H1 (cell line): ENCODE measurements around the gene FERMT1. TPM values are rescaled to one million over a fixed set of nuclear protein-coding genes. Genes with fewer than 3 reads are reported as not detected.

Experiments used
- ASH2L ChIP-seq: fragments of 200-600, 300-600 bp; sonication (generic); IDR thresholded peaks from one replicate; pipeline ENCODE4 v1.7.1; 2017; ENCODE audit warnings: low read length
- HDAC2 ChIP-seq, 2 experiments: fragments of 300-600 bp in 1 of 2; sonication (generic) in 1 of 2; IDR thresholded peaks; 2 replicates each; pipeline ENCODE4 v1.6.1; 2011 to 2012; ENCODE audit warnings: low read depth in 2 of 2, low read length in 2 of 2, mild to moderate bottlenecking in 2 of 2, moderate library complexity in 2 of 2, borderline replicate concordance in 1 of 2, inconsistent platforms in 1 of 2
- JUN ChIP-seq: IDR thresholded peaks from 2 replicates; pipeline ENCODE4 v1.6.1; 2011; ENCODE audit warnings: low read depth, mild to moderate bottlenecking, improper control_type of control experiment, low read length
- MAFK ChIP-seq: IDR thresholded peaks from 2 replicates; pipeline ENCODE4 v1.6.1; 2012; ENCODE audit warnings: low read depth, mild to moderate bottlenecking, improper control_type of control experiment, low read length
- NANOG ChIP-seq: IDR thresholded peaks from 2 replicates; pipeline ENCODE4 v1.6.1; 2011; ENCODE audit warnings: low read length, low read depth, mild to moderate bottlenecking, inconsistent platforms; ENCODE audit not compliant: insufficient read depth, poor library complexity, severe bottlenecking
- RNF2 ChIP-seq: fragments of 200-900, 300-1000 bp; sonication (generic); IDR thresholded peaks from 2 replicates; pipeline ENCODE4 v1.7.1; 2016; ENCODE audit warnings: borderline replicate concordance, low read depth, mild to moderate bottlenecking, antibody characterized with exemption, low read length; ENCODE audit not compliant: poor library complexity, severe bottlenecking; ENCODE audit errors: missing control alignments
- polyA plus RNA-seq, 7 experiments: library from polyadenylated mRNA; depleted of rRNA in 3 of 7; stranded (reverse) in 5 of 7; unstranded in 2 of 7; fragments of >200 nt in 5 of 7; fragments of 200-250 nt in 2 of 7; gene quantifications; 1 replicate in 5 of 7; 2 replicates in 1 of 7; 4 replicates in 1 of 7; pipeline versions ENCODE4 v1.2.1 to v1.2.3, GENCODE V29; 2011 to 2013; ENCODE audit warnings: missing spikeins in 2 of 7, mixed read lengths in 2 of 7
- total RNA-seq: library from RNA; stranded (reverse); fragmentation: NEBNext Ultra II Directional; extraction: Animal tissue kit (Norgen Biotek cat#: 25700); gene quantifications from 2 replicates; pipeline ENCODE4 v1.2.1, GENCODE V29; 2021
- TF ChIP-seq, protein P1 (sequence below): fragments of 300-600 bp; sonication (generic); IDR thresholded peaks from 2 replicates; pipeline ENCODE4 v1.7.1; 2012; ENCODE audit warnings: low read length, moderate library complexity, mild to moderate bottlenecking, inconsistent platforms; ENCODE audit not compliant: insufficient replicate concordance
- TF ChIP-seq, protein P2 (sequence below): IDR thresholded peaks from 2 replicates; pipeline ENCODE4 v1.6.1; 2012; ENCODE audit warnings: inconsistent platforms

Gene FERMT1
- total and polyA plus RNA-seq, 2 of the 8 experiments (the other 6 are each of a cell fraction or from before 2014, with no cell fraction given), result 4.2 to 17.8 TPM

DNA sequence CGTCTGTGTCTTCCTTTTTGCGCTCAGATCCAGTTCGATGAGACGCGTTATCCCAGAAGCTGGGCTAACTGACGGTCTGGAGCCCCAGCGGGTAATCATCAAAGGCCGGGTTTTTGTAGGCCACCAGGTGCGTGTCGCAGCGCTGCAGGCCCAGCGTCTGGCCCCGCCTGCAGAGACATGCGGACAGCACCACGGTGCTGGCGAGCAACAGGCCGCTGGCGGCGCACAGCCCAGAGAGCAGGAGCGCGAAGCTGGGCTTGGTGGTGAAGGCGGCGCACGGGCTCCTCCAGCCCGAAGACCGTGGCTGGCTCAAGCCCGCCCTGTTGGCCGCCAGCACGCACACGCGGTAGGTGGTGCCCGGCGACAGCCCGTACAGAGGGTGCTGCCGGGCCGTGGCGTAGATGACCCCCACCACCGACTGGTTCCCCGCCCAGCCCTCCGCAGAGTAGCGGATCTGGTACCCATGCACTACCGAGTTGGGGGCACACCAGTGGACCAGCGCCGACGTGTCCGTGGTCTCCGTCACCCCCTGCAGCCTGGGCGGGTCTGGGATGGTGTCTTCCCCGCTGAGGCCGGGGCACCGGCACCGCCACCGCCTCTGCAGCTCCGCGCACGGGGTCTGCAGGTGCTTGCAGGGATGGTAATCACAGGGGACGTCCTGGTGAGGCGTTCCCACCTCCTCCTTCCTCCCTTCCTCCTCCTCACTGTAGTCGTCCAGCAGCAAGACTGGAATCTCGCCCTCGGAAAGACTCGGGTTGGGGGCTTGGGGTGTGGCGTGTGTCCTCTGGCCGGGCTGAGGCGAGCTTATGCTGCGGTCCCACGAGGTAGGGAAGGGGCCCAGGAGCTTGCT is 81.6 kb downstream of the FERMT1 start (continued):
- TF ChIP-seq, protein P1, sequence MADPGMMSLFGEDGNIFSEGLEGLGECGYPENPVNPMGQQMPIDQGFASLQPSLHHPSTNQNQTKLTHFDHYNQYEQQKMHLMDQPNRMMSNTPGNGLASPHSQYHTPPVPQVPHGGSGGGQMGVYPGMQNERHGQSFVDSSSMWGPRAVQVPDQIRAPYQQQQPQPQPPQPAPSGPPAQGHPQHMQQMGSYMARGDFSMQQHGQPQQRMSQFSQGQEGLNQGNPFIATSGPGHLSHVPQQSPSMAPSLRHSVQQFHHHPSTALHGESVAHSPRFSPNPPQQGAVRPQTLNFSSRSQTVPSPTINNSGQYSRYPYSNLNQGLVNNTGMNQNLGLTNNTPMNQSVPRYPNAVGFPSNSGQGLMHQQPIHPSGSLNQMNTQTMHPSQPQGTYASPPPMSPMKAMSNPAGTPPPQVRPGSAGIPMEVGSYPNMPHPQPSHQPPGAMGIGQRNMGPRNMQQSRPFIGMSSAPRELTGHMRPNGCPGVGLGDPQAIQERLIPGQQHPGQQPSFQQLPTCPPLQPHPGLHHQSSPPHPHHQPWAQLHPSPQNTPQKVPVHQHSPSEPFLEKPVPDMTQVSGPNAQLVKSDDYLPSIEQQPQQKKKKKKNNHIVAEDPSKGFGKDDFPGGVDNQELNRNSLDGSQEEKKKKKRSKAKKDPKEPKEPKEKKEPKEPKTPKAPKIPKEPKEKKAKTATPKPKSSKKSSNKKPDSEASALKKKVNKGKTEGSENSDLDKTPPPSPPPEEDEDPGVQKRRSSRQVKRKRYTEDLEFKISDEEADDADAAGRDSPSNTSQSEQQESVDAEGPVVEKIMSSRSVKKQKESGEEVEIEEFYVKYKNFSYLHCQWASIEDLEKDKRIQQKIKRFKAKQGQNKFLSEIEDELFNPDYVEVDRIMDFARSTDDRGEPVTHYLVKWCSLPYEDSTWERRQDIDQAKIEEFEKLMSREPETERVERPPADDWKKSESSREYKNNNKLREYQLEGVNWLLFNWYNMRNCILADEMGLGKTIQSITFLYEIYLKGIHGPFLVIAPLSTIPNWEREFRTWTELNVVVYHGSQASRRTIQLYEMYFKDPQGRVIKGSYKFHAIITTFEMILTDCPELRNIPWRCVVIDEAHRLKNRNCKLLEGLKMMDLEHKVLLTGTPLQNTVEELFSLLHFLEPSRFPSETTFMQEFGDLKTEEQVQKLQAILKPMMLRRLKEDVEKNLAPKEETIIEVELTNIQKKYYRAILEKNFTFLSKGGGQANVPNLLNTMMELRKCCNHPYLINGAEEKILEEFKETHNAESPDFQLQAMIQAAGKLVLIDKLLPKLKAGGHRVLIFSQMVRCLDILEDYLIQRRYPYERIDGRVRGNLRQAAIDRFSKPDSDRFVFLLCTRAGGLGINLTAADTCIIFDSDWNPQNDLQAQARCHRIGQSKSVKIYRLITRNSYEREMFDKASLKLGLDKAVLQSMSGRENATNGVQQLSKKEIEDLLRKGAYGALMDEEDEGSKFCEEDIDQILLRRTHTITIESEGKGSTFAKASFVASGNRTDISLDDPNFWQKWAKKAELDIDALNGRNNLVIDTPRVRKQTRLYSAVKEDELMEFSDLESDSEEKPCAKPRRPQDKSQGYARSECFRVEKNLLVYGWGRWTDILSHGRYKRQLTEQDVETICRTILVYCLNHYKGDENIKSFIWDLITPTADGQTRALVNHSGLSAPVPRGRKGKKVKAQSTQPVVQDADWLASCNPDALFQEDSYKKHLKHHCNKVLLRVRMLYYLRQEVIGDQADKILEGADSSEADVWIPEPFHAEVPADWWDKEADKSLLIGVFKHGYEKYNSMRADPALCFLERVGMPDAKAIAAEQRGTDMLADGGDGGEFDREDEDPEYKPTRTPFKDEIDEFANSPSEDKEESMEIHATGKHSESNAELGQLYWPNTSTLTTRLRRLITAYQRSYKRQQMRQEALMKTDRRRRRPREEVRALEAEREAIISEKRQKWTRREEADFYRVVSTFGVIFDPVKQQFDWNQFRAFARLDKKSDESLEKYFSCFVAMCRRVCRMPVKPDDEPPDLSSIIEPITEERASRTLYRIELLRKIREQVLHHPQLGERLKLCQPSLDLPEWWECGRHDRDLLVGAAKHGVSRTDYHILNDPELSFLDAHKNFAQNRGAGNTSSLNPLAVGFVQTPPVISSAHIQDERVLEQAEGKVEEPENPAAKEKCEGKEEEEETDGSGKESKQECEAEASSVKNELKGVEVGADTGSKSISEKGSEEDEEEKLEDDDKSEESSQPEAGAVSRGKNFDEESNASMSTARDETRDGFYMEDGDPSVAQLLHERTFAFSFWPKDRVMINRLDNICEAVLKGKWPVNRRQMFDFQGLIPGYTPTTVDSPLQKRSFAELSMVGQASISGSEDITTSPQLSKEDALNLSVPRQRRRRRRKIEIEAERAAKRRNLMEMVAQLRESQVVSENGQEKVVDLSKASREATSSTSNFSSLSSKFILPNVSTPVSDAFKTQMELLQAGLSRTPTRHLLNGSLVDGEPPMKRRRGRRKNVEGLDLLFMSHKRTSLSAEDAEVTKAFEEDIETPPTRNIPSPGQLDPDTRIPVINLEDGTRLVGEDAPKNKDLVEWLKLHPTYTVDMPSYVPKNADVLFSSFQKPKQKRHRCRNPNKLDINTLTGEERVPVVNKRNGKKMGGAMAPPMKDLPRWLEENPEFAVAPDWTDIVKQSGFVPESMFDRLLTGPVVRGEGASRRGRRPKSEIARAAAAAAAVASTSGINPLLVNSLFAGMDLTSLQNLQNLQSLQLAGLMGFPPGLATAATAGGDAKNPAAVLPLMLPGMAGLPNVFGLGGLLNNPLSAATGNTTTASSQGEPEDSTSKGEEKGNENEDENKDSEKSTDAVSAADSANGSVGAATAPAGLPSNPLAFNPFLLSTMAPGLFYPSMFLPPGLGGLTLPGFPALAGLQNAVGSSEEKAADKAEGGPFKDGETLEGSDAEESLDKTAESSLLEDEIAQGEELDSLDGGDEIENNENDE, result no peak
- TF ChIP-seq MAFK (no peak), NANOG (no peak), ASH2L (no peak), HDAC2 (IDR thresholded peaks at IDR 0.05; ENCODE audit: borderline replicate concordance in 1 of 2, low read depth in 2 of 2, low read length in 2 of 2) (no peak), RNF2 (no peak), JUN (no peak)
- TF ChIP-seq, protein P2, sequence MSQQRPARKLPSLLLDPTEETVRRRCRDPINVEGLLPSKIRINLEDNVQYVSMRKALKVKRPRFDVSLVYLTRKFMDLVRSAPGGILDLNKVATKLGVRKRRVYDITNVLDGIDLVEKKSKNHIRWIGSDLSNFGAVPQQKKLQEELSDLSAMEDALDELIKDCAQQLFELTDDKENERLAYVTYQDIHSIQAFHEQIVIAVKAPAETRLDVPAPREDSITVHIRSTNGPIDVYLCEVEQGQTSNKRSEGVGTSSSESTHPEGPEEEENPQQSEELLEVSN, result no peak
